Liver (tissue), 3 donors: ENCODE results near the gene LPAR3.

ENCODE experiments used
- FOXA1 ChIP-seq: IDR thresholded peaks from 2 replicates; pipeline ENCODE4 v1.6.1; 2016; ENCODE audit warnings: antibody characterized with exemption
- FOXA2 ChIP-seq: IDR thresholded peaks from 2 replicates; pipeline ENCODE4 v1.6.1; 2016; ENCODE audit warnings: antibody characterized with exemption
- GABPA ChIP-seq, 2 donors: IDR thresholded peaks in 1 of 2; conservative IDR thresholded peaks in 1 of 2; 2 replicates each; pipeline ENCODE4 v1.6.1; 2016; ENCODE audit warnings: antibody characterized with exemption in 2 of 2, mild to moderate bottlenecking in 1 of 2, moderate library complexity in 1 of 2
- JUND ChIP-seq, 2 donors: IDR thresholded peaks; 2 replicates each; pipeline ENCODE4 v1.6.1; 2016; ENCODE audit warnings: antibody characterized with exemption in 2 of 2
- NR2F2 ChIP-seq: IDR thresholded peaks from 2 replicates; pipeline ENCODE4 v1.6.1; 2016; ENCODE audit warnings: antibody characterized with exemption
- RAD21 ChIP-seq, 2 donors: IDR thresholded peaks; 2 replicates each; pipeline ENCODE4 v1.6.1; 2016; ENCODE audit warnings: antibody characterized with exemption in 2 of 2, mild to moderate bottlenecking in 2 of 2
- RXRA ChIP-seq, 2 donors: IDR thresholded peaks; 2 replicates each; pipeline ENCODE4 v1.6.1; 2017 to 2018; ENCODE audit warnings: antibody characterized with exemption in 2 of 2, mild to moderate bottlenecking in 1 of 2
- SP1 ChIP-seq: IDR thresholded peaks from 2 replicates; pipeline ENCODE4 v1.6.1; 2018; ENCODE audit warnings: antibody characterized with exemption, mild to moderate bottlenecking
- TAF1 ChIP-seq: conservative IDR thresholded peaks from 2 replicates; pipeline ENCODE4 v1.6.1; 2016; ENCODE audit warnings: antibody characterized with exemption, mild to moderate bottlenecking
- TF ChIP-seq, protein P1 (sequence below): fragments of 150-350 bp; IDR thresholded peaks from 2 replicates; pipeline ENCODE4 v1.5.1; 2017; ENCODE audit warnings: improper control_type of control experiment, low read depth, low read length; ENCODE audit not compliant: missing input control
- TF ChIP-seq, protein P2 (sequence below): IDR thresholded peaks from 2 replicates; pipeline ENCODE4 v1.6.1; 2016; ENCODE audit warnings: antibody characterized with exemption, mild to moderate bottlenecking
- TF ChIP-seq, protein P3 (sequence below): IDR thresholded peaks from 2 replicates; pipeline ENCODE4 v1.6.1; 2016; ENCODE audit warnings: antibody characterized with exemption
- TF ChIP-seq, protein P4 (sequence below): IDR thresholded peaks from 2 replicates; pipeline ENCODE4 v1.6.1; 2016; ENCODE audit warnings: antibody characterized with exemption
- TF ChIP-seq, protein P5 (sequence below): IDR thresholded peaks from 2 replicates; pipeline ENCODE4 v1.6.1; 2016; ENCODE audit warnings: antibody characterized with exemption
- donor health status: healthy.
- donor health status: healthy.

DNA sequence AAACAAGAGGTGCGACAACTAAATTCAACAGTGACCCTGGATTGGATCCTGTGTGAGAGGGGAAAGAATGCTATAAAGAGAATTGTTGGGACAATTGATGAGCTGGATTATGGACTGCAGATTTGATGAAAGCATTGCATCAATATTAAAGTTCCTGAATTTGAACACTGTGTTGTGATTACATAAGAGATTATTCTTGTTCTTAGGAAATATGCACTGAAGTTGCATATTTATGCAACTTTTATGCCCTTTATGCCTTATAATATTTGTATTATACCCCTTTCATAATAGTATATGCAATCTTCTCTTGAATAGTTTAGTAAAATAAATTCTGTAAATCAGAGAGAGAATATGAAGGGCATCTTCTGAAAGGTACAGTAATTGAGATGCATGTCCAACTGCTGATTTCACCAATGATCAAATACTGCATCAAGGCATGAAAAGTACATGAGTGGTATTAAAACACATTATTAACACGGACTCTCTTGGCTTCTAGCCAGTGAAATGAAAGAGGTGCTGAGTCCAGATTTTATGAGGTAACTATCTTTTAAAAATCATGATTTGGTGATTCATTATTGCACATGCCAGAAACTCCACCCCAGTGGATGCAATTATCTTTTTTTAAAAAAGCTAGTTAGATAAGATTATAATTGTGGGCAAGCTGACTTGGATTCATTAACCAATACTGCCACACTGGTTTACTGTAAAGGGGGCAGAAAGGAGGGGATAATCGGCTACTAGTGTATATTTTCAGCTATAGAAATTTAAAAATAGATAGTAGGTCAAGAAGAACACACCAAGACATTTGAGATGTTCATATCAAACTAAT is 19.9 kb upstream of the LPAR3 start:
- TF ChIP-seq RAD21 (IDR thresholded peaks at IDR 0.05), result no peak
- TF ChIP-seq, protein P1, sequence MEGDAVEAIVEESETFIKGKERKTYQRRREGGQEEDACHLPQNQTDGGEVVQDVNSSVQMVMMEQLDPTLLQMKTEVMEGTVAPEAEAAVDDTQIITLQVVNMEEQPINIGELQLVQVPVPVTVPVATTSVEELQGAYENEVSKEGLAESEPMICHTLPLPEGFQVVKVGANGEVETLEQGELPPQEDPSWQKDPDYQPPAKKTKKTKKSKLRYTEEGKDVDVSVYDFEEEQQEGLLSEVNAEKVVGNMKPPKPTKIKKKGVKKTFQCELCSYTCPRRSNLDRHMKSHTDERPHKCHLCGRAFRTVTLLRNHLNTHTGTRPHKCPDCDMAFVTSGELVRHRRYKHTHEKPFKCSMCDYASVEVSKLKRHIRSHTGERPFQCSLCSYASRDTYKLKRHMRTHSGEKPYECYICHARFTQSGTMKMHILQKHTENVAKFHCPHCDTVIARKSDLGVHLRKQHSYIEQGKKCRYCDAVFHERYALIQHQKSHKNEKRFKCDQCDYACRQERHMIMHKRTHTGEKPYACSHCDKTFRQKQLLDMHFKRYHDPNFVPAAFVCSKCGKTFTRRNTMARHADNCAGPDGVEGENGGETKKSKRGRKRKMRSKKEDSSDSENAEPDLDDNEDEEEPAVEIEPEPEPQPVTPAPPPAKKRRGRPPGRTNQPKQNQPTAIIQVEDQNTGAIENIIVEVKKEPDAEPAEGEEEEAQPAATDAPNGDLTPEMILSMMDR, result no peak
- TF ChIP-seq SP1, result no peak
- TF ChIP-seq, protein P2, sequence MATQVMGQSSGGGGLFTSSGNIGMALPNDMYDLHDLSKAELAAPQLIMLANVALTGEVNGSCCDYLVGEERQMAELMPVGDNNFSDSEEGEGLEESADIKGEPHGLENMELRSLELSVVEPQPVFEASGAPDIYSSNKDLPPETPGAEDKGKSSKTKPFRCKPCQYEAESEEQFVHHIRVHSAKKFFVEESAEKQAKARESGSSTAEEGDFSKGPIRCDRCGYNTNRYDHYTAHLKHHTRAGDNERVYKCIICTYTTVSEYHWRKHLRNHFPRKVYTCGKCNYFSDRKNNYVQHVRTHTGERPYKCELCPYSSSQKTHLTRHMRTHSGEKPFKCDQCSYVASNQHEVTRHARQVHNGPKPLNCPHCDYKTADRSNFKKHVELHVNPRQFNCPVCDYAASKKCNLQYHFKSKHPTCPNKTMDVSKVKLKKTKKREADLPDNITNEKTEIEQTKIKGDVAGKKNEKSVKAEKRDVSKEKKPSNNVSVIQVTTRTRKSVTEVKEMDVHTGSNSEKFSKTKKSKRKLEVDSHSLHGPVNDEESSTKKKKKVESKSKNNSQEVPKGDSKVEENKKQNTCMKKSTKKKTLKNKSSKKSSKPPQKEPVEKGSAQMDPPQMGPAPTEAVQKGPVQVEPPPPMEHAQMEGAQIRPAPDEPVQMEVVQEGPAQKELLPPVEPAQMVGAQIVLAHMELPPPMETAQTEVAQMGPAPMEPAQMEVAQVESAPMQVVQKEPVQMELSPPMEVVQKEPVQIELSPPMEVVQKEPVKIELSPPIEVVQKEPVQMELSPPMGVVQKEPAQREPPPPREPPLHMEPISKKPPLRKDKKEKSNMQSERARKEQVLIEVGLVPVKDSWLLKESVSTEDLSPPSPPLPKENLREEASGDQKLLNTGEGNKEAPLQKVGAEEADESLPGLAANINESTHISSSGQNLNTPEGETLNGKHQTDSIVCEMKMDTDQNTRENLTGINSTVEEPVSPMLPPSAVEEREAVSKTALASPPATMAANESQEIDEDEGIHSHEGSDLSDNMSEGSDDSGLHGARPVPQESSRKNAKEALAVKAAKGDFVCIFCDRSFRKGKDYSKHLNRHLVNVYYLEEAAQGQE, result no peak
- TF ChIP-seq TAF1, result no peak
- TF ChIP-seq GABPA (IDR thresholded peaks at IDR 0.05 in 1 of 2, conservative IDR thresholded peaks at IDR 0.05 in 1 of 2), result no peak
- TF ChIP-seq NR2F2, result no peak
- TF ChIP-seq, protein P3, sequence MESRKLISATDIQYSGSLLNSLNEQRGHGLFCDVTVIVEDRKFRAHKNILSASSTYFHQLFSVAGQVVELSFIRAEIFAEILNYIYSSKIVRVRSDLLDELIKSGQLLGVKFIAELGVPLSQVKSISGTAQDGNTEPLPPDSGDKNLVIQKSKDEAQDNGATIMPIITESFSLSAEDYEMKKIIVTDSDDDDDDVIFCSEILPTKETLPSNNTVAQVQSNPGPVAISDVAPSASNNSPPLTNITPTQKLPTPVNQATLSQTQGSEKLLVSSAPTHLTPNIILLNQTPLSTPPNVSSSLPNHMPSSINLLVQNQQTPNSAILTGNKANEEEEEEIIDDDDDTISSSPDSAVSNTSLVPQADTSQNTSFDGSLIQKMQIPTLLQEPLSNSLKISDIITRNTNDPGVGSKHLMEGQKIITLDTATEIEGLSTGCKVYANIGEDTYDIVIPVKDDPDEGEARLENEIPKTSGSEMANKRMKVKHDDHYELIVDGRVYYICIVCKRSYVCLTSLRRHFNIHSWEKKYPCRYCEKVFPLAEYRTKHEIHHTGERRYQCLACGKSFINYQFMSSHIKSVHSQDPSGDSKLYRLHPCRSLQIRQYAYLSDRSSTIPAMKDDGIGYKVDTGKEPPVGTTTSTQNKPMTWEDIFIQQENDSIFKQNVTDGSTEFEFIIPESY, result no peak
- TF ChIP-seq, protein P4, sequence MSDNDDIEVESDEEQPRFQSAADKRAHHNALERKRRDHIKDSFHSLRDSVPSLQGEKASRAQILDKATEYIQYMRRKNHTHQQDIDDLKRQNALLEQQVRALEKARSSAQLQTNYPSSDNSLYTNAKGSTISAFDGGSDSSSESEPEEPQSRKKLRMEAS, result no peak
- no peak for TF ChIP-seq FOXA1
- no peak for TF ChIP-seq RXRA (IDR thresholded peaks at IDR 0.05)
- TF ChIP-seq JUND (IDR thresholded peaks at IDR 0.05), result no peak
- no peak for TF ChIP-seq FOXA2
- TF ChIP-seq, protein P5, sequence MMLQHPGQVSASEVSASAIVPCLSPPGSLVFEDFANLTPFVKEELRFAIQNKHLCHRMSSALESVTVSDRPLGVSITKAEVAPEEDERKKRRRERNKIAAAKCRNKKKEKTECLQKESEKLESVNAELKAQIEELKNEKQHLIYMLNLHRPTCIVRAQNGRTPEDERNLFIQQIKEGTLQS, result no peak
